Activated CD8-positive, alpha-beta memory T cell treated with anti-CD3 and anti-CD28 coated beads, Interleukin-2, amount 10 ng/mL, durations not matched to agents 7 days and 5 days (primary cell): ENCODE data around the gene YARS2. TPM values are rescaled to one million over a fixed set of nuclear protein-coding genes. Genes with fewer than 3 reads are reported as not detected.
A peak's percentile ranks its signal among the peaks of the same experiment; 100 is the strongest.

ENCODE experiments used
- ATAC-seq: fragments of 150-1000 bp; cut with Tn5 transposase; one replicate; pipeline ENCODE4 v1.10.0; 2021; ENCODE audit warnings: moderate library complexity
- CTCF ChIA-PET: fragments of 350-600 bp; sonication (Branson Sonifier 250); formaldehyde crosslinking; loops from one replicate; lab custom pipeline; 2021; ENCODE audit warnings: antibody characterized with exemption; lab: Charles Lee
- DNase-seq: peaks from one replicate; pipeline ENCODE4 v3.0.0-alpha.2; 2020
- H3K27ac Mint-ChIP-seq: one replicate; pipeline ENCODE4 v1.8.0; 2021; ENCODE audit warnings: mild to moderate bottlenecking, mixed read lengths
- H3K27me3 Mint-ChIP-seq: one replicate; pipeline ENCODE4 v1.8.0; 2021; ENCODE audit warnings: mixed read lengths
- H3K36me3 Mint-ChIP-seq: one replicate; pipeline ENCODE4 v1.8.0; 2021; ENCODE audit warnings: mild to moderate bottlenecking, mixed read lengths
- H3K4me1 Mint-ChIP-seq: one replicate; pipeline ENCODE4 v1.8.0; 2021; ENCODE audit warnings: mixed read lengths
- H3K4me3 Mint-ChIP-seq: one replicate; pipeline ENCODE4 v1.8.0; 2021; ENCODE audit warnings: mild to moderate bottlenecking, moderate library complexity, mixed read lengths
- H3K9me3 Mint-ChIP-seq: one replicate; pipeline ENCODE4 v1.8.0; 2022; ENCODE audit warnings: low read depth, mixed read lengths
- total RNA-seq, 2 experiments: library from RNA; stranded (reverse); gene quantifications; one replicate each; pipeline ENCODE4 v1.2.3, GENCODE V29; 2021

YARS2 gene
- 10 to 100 TPM; 21.1 to 28.7 TPM for total RNA-seq

DNA sequence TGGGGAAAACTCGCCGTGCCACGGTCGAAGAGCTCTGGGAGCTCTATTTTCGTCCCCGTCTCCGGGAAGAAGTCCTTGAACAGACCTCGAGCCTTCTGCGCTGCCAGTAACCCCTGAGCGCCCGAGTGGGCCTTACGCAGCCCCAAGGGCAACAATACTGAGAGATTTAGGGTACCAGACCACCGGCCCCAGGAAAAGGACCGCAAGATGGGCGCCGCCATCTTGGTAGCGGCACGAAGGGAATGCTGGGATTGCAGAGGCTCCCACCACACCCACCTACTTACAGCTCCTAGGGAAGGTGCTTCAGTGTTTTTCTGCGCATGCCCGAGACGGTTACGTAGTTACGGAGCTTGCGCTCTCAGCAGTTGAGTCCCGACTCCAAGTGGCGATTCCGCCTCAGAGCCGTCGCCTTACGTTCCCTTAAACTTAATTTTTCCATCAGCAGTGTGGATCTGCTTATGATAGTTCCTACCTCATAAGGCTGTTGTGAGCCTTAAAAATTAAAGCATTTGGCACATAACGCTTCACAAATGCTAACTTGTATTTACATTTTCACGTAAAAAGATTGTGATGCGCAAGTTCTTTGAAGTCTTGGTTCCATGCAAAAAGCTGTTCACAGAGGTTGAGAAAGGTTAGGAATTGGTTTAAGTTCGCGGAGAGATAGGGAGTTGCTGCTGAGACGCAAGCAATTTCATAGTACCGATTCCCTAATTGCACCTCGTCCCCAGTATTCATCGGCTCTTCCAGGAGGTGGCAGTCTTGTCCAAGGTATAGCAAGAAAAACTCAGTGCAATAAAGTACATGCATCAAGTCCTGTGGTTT, at the start of gene YARS2:
Gene YARS2 (minus strand): TSS at position 244 of the 822 bp plus-strand sequence. CDS start 23 bp downstream, at position 221.
- peak within 1 kb of the TSS; percentile 83 for H3K27ac Mint-ChIP-seq
- peaks cover 19% of the 10 kb centered on the region for H3K4me1 Mint-ChIP-seq
- ATAC-seq: peak; percentile 93
- H3K27me3 Mint-ChIP-seq: no peaks in the 10 kb centered on the region
- peaks cover 18% of the 10 kb centered on the region for H3K36me3 Mint-ChIP-seq
- CTCF ChIA-PET: interaction anchor here (0.5 to 4.1 kb wide), 34 partner anchors 11 to 1440 kb away, joined by 3 to 62 read pairs (median 5); partner anchors contain the start of genes ALG10, DNM1L and ETFBKMT
- no peaks in the 10 kb centered on the region for H3K9me3 Mint-ChIP-seq
- DNase-seq: peak; percentile 95
- H3K4me3 Mint-ChIP-seq: peak within 1 kb of the TSS; percentile 91

GRCh38 chr12:32804301-32804700, 48.6 kb upstream of the YARS2 start:
- no peaks in the 10 kb centered on the region for H3K36me3 Mint-ChIP-seq
- no peak overlapping the region for H3K4me3 Mint-ChIP-seq
- no peaks in the 10 kb centered on the region for H3K4me1 Mint-ChIP-seq
- ATAC-seq: no peak
- no peak overlapping the region for H3K27ac Mint-ChIP-seq
- no peaks in the 10 kb centered on the region for H3K9me3 Mint-ChIP-seq
- CTCF ChIA-PET: no interaction called here
- peaks cover 2% of the 10 kb centered on the region for H3K27me3 Mint-ChIP-seq
- no peak for DNase-seq

GRCh38 chr12:32801269-32801980, 45.7 kb upstream of the YARS2 start:
- no peaks in the 10 kb centered on the region for H3K9me3 Mint-ChIP-seq
- no peaks in the 10 kb centered on the region for H3K36me3 Mint-ChIP-seq
- ATAC-seq: no peak
- peaks cover 2% of the 10 kb centered on the region for H3K27me3 Mint-ChIP-seq
- H3K27ac Mint-ChIP-seq: no peak overlapping the region
- DNase-seq: no peak
- CTCF ChIA-PET: no interaction called here
- H3K4me3 Mint-ChIP-seq: no peak overlapping the region
- no peaks in the 10 kb centered on the region for H3K4me1 Mint-ChIP-seq

- CTCF ChIA-PET: no interaction called here
Observed at GRCh38 chr12:32794281-32794680, 38.6 kb upstream of the YARS2 start.

DNA sequence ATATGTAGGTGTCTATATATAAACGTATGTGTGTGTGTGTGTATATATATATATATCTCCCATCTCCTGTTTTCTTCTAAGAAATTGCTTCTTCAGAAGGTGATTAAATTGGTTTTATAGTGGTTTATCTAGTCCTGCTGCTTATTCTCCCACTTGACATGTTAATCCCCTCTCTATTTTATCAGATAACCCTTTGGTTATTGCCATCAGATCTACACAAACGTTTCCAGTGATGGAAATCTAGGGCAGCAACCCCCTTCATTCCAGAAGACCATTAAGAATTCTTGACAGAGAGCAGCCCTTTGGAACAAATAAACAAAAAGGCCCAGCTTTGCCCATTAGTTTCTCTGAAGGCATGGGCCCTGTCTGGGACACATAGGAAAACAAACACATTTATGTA, 34.2 kb upstream of the YARS2 start:
- no peaks in the 10 kb centered on the region for H3K27me3 Mint-ChIP-seq
- DNase-seq: no peak
- no peaks in the 10 kb centered on the region for H3K36me3 Mint-ChIP-seq
- no peak overlapping the region for H3K27ac Mint-ChIP-seq
- no peaks in the 10 kb centered on the region for H3K4me1 Mint-ChIP-seq
- no peak for ATAC-seq
- H3K9me3 Mint-ChIP-seq: no peaks in the 10 kb centered on the region
- H3K4me3 Mint-ChIP-seq: no peak overlapping the region
- CTCF ChIA-PET: no interaction called here

More at GRCh38 chr12:32794281-32794680, 38.6 kb upstream of the YARS2 start:
- no peak overlapping the region for H3K27ac Mint-ChIP-seq
- no peaks in the 10 kb centered on the region for H3K36me3 Mint-ChIP-seq
- ATAC-seq (no peak), DNase-seq (no peak)
- H3K27me3 Mint-ChIP-seq: no peaks in the 10 kb centered on the region
- H3K4me3 Mint-ChIP-seq: no peak overlapping the region
- H3K9me3 Mint-ChIP-seq: no peaks in the 10 kb centered on the region
- H3K4me1 Mint-ChIP-seq: no peaks in the 10 kb centered on the region

DNA sequence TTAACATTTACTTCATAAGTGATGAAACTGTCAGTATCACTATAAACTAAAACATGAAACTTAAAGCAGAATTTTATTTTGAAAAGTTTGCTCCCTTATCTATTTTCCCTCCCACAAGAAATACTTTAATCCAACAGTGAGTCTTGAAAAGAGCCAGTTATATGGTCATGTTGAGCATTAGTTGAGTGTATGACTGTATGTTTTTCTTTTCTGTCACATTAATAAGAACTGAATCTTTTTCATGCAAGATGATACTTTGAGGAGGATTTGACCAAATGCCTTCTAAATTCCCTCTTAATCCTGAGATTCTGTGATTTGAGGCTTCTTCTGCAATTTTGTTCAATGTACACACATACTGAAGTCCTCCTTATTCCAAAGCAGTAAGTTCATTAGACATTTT, 33.7 kb upstream of the YARS2 start:
- ATAC-seq (no peak), DNase-seq (no peak)
- H3K9me3 Mint-ChIP-seq: no peaks in the 10 kb centered on the region
- H3K27ac Mint-ChIP-seq: no peak overlapping the region
- no peaks in the 10 kb centered on the region for H3K4me1 Mint-ChIP-seq
- CTCF ChIA-PET: no interaction called here
- H3K4me3 Mint-ChIP-seq: no peak overlapping the region
- H3K27me3 Mint-ChIP-seq: no peaks in the 10 kb centered on the region
- no peaks in the 10 kb centered on the region for H3K36me3 Mint-ChIP-seq

GRCh38 chr12:32788405-32788804, 32.7 kb upstream of the YARS2 start:
- ATAC-seq (no peak), DNase-seq (no peak)
- no peaks in the 10 kb centered on the region for H3K4me1 Mint-ChIP-seq
- no peaks in the 10 kb centered on the region for H3K9me3 Mint-ChIP-seq
- no peaks in the 10 kb centered on the region for H3K27me3 Mint-ChIP-seq
- H3K36me3 Mint-ChIP-seq: no peaks in the 10 kb centered on the region
- CTCF ChIA-PET: no interaction called here
- no peak overlapping the region for H3K4me3 Mint-ChIP-seq
- H3K27ac Mint-ChIP-seq: no peak overlapping the region

DNA sequence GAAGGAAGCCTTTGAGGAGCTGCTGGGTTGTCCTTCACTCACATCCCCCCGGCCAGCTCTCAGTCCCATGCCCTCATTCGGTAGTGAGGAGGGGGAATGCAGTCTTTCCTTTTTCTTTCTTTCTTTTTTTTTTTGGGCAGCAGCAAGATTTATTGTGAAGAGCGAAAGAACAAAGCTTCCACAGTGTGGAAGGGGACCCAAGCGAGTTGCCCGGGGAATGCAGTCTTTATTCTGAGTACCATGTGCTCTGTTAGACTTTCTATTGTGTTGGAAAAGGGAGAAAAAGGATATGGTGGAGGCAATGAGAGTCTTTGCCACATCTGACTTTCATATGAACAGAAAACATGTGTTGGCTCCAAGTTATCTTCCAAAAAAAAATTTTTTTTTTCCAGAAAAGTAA, 29.9 kb upstream of the YARS2 start:
- ATAC-seq (no peak), DNase-seq (no peak)
- H3K9me3 Mint-ChIP-seq: no peaks in the 10 kb centered on the region
- H3K27me3 Mint-ChIP-seq: peaks cover 2% of the 10 kb centered on the region
- H3K27ac Mint-ChIP-seq: no peak overlapping the region
- no peak overlapping the region for H3K4me3 Mint-ChIP-seq
- no peaks in the 10 kb centered on the region for H3K36me3 Mint-ChIP-seq
- CTCF ChIA-PET: no interaction called here
- H3K4me1 Mint-ChIP-seq: no peaks in the 10 kb centered on the region

DNA sequence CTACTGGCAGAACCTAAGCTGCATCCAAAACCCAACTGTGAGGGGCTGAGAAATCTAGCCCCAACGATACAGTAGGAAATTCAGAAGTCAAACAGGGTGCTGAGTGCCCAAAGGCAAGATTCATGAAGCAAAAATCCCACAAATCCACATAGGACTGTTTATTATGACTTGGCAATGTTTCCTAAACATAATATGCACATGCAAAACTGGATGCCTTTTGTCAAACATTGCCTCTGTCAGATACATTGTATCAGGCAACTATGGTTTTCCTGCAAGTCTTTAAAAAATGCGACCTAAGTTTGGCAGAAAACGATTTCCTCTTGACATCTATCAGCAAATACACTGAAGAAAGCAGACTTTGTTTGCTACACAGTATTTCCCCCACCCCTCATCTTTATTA, 27.3 kb upstream of the YARS2 start:
- no peaks in the 10 kb centered on the region for H3K4me1 Mint-ChIP-seq
- CTCF ChIA-PET: no interaction called here
- no peaks in the 10 kb centered on the region for H3K9me3 Mint-ChIP-seq
- H3K36me3 Mint-ChIP-seq: no peaks in the 10 kb centered on the region
- no peak overlapping the region for H3K4me3 Mint-ChIP-seq
- no peak overlapping the region for H3K27ac Mint-ChIP-seq
- DNase-seq (no peak), ATAC-seq (no peak)
- H3K27me3 Mint-ChIP-seq: peaks cover 5% of the 10 kb centered on the region

- CTCF ChIA-PET: no interaction called here
- H3K27ac Mint-ChIP-seq: no peak overlapping the region
- no peak for DNase-seq
- peaks cover 7% of the 10 kb centered on the region for H3K27me3 Mint-ChIP-seq
- ATAC-seq: no peak
- no peaks in the 10 kb centered on the region for H3K4me1 Mint-ChIP-seq
- H3K9me3 Mint-ChIP-seq: no peaks in the 10 kb centered on the region
- H3K4me3 Mint-ChIP-seq: no peak overlapping the region
- no peaks in the 10 kb centered on the region for H3K36me3 Mint-ChIP-seq
Observed at GRCh38 chr12:32780071-32780470, 24.4 kb upstream of the YARS2 start.

GRCh38 chr12:32777691-32778175, 22.0 kb upstream of the YARS2 start:
- Mint-ChIP-seq H3K36me3 (no peaks in the 10 kb centered on the region), H3K4me1 (no peaks in the 10 kb centered on the region), H3K27ac (no peak overlapping the region), H3K4me3 (no peak overlapping the region), H3K27me3 (peaks cover 15% of the 10 kb centered on the region), H3K9me3 (no peaks in the 10 kb centered on the region)
- ATAC-seq (no peak), DNase-seq (no peak)
- CTCF ChIA-PET: interaction anchor here (1.6 kb wide), 1 partner anchor 22 kb away, joined by 3 read pairs; the partner anchor contains the start of gene YARS2

- no peak overlapping the region for H3K4me3 Mint-ChIP-seq
- H3K4me1 Mint-ChIP-seq: no peaks in the 10 kb centered on the region
- no peaks in the 10 kb centered on the region for H3K36me3 Mint-ChIP-seq
- peaks cover 15% of the 10 kb centered on the region for H3K27me3 Mint-ChIP-seq
- H3K9me3 Mint-ChIP-seq: no peaks in the 10 kb centered on the region
- no peak overlapping the region for H3K27ac Mint-ChIP-seq
- DNase-seq (no peak), ATAC-seq (no peak)
- CTCF ChIA-PET: interaction anchor here (1.6 kb wide), 1 partner anchor 21 kb away, joined by 3 read pairs; the partner anchor contains the start of gene YARS2
Observed at GRCh38 chr12:32777159-32777558, 21.5 kb upstream of the YARS2 start.

DNA sequence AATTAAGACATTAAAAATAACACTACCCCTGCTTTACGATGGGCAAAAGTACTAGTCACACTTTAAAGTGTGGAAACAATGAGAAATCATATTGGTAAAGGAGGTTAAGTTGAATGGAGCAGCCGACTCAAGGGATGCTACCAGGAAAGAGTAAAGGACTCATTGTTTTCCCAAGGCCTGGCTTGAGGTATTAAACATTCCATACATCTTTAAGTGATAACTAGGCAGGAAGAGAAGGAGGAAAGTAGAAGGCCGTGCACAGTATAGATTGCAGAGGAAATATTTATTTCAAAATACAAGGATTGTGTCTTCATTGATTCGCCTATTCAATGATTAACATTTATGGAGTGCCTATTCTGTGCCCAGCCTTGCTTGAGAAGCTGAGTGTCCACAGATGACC, 20.6 kb upstream of the YARS2 start:
- Mint-ChIP-seq H3K9me3 (no peaks in the 10 kb centered on the region), H3K36me3 (no peaks in the 10 kb centered on the region), H3K27ac (no peak overlapping the region), H3K4me3 (no peak overlapping the region), H3K4me1 (no peaks in the 10 kb centered on the region), H3K27me3 (peaks cover 15% of the 10 kb centered on the region)
- CTCF ChIA-PET: interaction anchor here (1.6 kb wide), 1 partner anchor 20 kb away, joined by 3 read pairs; the partner anchor contains the start of gene YARS2
- DNase-seq (no peak), ATAC-seq (no peak)
